ENCODE results near the gene ADAMTSL3.

GRCh38 chr15:83854321-83854720, 200.4 kb downstream of the ADAMTSL3 start:
- no peak for TF ChIP-seq CTCF (conservative IDR thresholded peaks at IDR 0.05 in 1 of 2, IDR thresholded peaks at IDR 0.05 in 1 of 2; ENCODE audit: extremely low read depth in 1 of 2, insufficient read depth in 1 of 2, low read depth in 1 of 2, low read length in 2 of 2)
- no peak for TF ChIP-seq EZH2 (IDR thresholded peaks at IDR 0.05; ENCODE audit: borderline replicate concordance, low read length)

All from mammary epithelial cell (primary cell).